Fibroblast of lung (primary cell): ENCODE measurements around the gene PGM3. TPM values are rescaled to one million over a fixed set of nuclear protein-coding genes. Genes with fewer than 3 reads are reported as not detected.

ENCODE experiments used
- DNase-seq, 2 donors: peaks; one replicate each; pipeline versions ENCODE4 v3.0.0 to v3.0.0-alpha.2; 2010; ENCODE audit warnings: low read depth in 2 of 2
- H2AFZ ChIP-seq: 2 replicates; pipeline ENCODE4 v1.5.1; 2012; ENCODE audit warnings: low read length, control low read depth, inconsistent platforms
- H3K27ac ChIP-seq: 2 replicates; pipeline ENCODE4 v1.5.1; 2011; ENCODE audit warnings: low read length, control low read depth; ENCODE audit not compliant: insufficient read depth
- H3K27me3 ChIP-seq: 2 replicates; pipeline ENCODE4 v1.5.1; 2011; ENCODE audit warnings: mild to moderate bottlenecking, low read length; ENCODE audit not compliant: control insufficient read depth, insufficient read depth
- H3K36me3 ChIP-seq: 2 replicates; pipeline ENCODE4 v1.5.1; 2011; ENCODE audit warnings: low read length; ENCODE audit not compliant: control insufficient read depth, insufficient read depth
- H3K4me1 ChIP-seq: 2 replicates; pipeline ENCODE4 v1.5.1; 2011; ENCODE audit warnings: low read length; ENCODE audit not compliant: control insufficient read depth, insufficient read depth; ENCODE audit errors: extremely low read depth
- H3K4me2 ChIP-seq: 2 replicates; pipeline ENCODE4 v1.5.1; 2011; ENCODE audit warnings: low read length, control low read depth; ENCODE audit not compliant: insufficient read depth; ENCODE audit errors: extremely low read depth
- H3K4me3 ChIP-seq, 4 experiments: fragments of 200-600 bp in 1 of 4; sonication (generic) in 1 of 4; replicated peaks in 1 of 4; 2 replicates each; pipeline ENCODE4 v1.5.1; 2011 to 2016; ENCODE audit warnings: low read length in 4 of 4, low read depth in 3 of 4, mild to moderate bottlenecking in 3 of 4, control low read depth in 2 of 4, inconsistent platforms in 1 of 4, mixed read lengths in 1 of 4; ENCODE audit not compliant: insufficient read depth in 1 of 4; ENCODE audit errors: control extremely low read depth in 1 of 4
- H3K79me2 ChIP-seq: 2 replicates; pipeline ENCODE4 v1.5.1; 2012; ENCODE audit warnings: mild to moderate bottlenecking, low read length, inconsistent platforms; ENCODE audit not compliant: control insufficient read depth, insufficient read depth
- H3K9ac ChIP-seq: 2 replicates; pipeline ENCODE4 v1.5.1; 2011; ENCODE audit warnings: mild to moderate bottlenecking, low read length, control low read depth; ENCODE audit not compliant: insufficient read depth
- H3K9me3 ChIP-seq: 2 replicates; pipeline ENCODE4 v1.5.1; 2012; ENCODE audit warnings: low read depth, low read length; ENCODE audit not compliant: control insufficient read depth, insufficient read depth
- H4K20me1 ChIP-seq: 2 replicates; pipeline ENCODE4 v1.5.1; 2011; ENCODE audit warnings: low read length; ENCODE audit not compliant: control insufficient read depth, insufficient read depth; ENCODE audit errors: extremely low read depth
- EZH2 ChIP-seq: IDR thresholded peaks from 2 replicates; pipeline ENCODE4 v1.5.1; 2012; ENCODE audit warnings: low read length, control low read depth, mild to moderate bottlenecking; ENCODE audit errors: missing control alignments
- polyA plus RNA-seq, 2 donors: library from polyadenylated mRNA; depleted of rRNA in 1 of 2; stranded (reverse) in 1 of 2; unstranded in 1 of 2; fragments of >200 nt; gene quantifications; 2 replicates each; pipeline ENCODE4 v1.2.1, GENCODE V29; 2011 to 2012; ENCODE audit warnings: missing spikeins in 1 of 2
- total RNA-seq: library from RNA; depleted of rRNA; stranded (reverse); fragments of >200 nt; gene quantifications from 2 replicates; pipeline ENCODE4 v1.2.1, GENCODE V29; 2014
- TF ChIP-seq, protein P1 (sequence below), 2 donors: IDR thresholded peaks in 1 of 2; conservative IDR thresholded peaks in 1 of 2; 1 replicate in 1 of 2; 2 replicates in 1 of 2; pipeline ENCODE4 v1.5.1; 2011 to 2012; ENCODE audit warnings: low read length in 2 of 2, control low read depth in 1 of 2, inconsistent platforms in 1 of 2, low read depth in 1 of 2, mild to moderate bottlenecking in 1 of 2

PGM3 gene
- total and polyA plus RNA-seq, 2 donors (not counting 1 experiment from before 2014, with no cell fraction given) = 69.2 to 107 TPM

DNA sequence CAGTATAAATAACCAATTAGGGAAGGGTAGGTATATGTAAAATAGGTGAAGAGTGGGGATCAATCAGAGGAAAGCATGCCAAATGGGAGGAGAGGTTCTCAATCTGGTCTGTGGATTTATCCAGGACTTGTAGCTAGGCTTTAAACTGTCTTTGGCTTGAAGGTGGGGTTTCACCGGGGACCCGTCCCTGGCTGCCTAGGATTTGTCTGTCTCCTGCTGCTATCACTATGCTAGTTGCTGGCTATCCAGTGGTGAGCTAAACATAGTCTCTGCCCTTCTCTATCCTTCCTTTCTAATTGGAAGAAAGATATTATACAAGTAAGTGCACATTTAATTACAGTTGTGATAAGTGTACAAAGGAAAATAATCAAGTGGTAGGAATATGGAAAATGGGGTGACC lies 66.8 kb downstream of the PGM3 start:
- Histone ChIP-seq H3K27me3 (no peaks in the 10 kb centered on the region), H3K4me2 (no peak overlapping the region), H3K27ac (no peak overlapping the region), H3K36me3 (no peaks in the 10 kb centered on the region), H3K9ac (no peak overlapping the region), H3K4me3 (no peak overlapping the region), H3K79me2 (no peaks in the 10 kb centered on the region), H2AFZ (no peak overlapping the region), H3K4me1 (peaks cover 2% of the 10 kb centered on the region), H4K20me1 (no peaks in the 10 kb centered on the region), H3K9me3 (no peaks in the 10 kb centered on the region)
- DNase-seq = no peak
- TF ChIP-seq EZH2 = no peak
- TF ChIP-seq, protein P1, sequence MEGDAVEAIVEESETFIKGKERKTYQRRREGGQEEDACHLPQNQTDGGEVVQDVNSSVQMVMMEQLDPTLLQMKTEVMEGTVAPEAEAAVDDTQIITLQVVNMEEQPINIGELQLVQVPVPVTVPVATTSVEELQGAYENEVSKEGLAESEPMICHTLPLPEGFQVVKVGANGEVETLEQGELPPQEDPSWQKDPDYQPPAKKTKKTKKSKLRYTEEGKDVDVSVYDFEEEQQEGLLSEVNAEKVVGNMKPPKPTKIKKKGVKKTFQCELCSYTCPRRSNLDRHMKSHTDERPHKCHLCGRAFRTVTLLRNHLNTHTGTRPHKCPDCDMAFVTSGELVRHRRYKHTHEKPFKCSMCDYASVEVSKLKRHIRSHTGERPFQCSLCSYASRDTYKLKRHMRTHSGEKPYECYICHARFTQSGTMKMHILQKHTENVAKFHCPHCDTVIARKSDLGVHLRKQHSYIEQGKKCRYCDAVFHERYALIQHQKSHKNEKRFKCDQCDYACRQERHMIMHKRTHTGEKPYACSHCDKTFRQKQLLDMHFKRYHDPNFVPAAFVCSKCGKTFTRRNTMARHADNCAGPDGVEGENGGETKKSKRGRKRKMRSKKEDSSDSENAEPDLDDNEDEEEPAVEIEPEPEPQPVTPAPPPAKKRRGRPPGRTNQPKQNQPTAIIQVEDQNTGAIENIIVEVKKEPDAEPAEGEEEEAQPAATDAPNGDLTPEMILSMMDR (conservative IDR thresholded peaks at IDR 0.05 in 1 of 2, IDR thresholded peaks at IDR 0.05 in 1 of 2; ENCODE audit: low read depth in 1 of 2, low read length in 2 of 2) = no peak

DNA sequence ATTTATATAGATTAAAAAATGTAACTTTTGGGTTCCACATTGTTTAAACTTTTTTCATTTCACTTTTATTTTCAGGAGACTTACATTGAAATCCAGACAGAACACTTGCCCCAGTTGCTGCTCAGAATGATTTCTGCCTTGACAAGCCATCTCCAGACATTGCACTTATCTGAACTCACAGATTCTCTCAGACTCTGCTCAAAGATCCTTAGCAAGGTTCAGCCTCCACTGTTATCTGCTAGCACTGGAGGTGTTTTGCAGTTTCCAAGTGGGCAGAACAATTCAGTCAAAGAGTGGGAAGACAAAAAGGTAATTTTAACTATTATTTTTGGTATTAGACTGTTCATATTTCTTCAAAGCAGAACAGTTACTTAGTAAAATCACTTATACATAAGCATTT lies 67.6 kb downstream of the PGM3 start:
- Histone ChIP-seq H3K27me3 (no peaks in the 10 kb centered on the region), H3K4me3 (no peak overlapping the region), H3K36me3 (no peaks in the 10 kb centered on the region), H3K27ac (no peak overlapping the region), H3K9me3 (no peaks in the 10 kb centered on the region), H3K4me2 (no peak overlapping the region), H3K79me2 (no peaks in the 10 kb centered on the region), H3K9ac (no peak overlapping the region), H4K20me1 (no peaks in the 10 kb centered on the region), H2AFZ (no peak overlapping the region), H3K4me1 (peaks cover 2% of the 10 kb centered on the region)
- no peak for DNase-seq
- no peak for TF ChIP-seq EZH2
- TF ChIP-seq, protein P1 (conservative IDR thresholded peaks at IDR 0.05 in 1 of 2, IDR thresholded peaks at IDR 0.05 in 1 of 2; ENCODE audit: low read depth in 1 of 2, low read length in 2 of 2) = no peak

GRCh38 chr6:83124553-83124952 lies 68.5 kb downstream of the PGM3 start:
- no peak for TF ChIP-seq EZH2
- TF ChIP-seq, protein P1 (conservative IDR thresholded peaks at IDR 0.05 in 1 of 2, IDR thresholded peaks at IDR 0.05 in 1 of 2; ENCODE audit: low read depth in 1 of 2, low read length in 2 of 2) = no peak
- Histone ChIP-seq H3K27ac (no peak overlapping the region), H3K4me1 (peaks cover 2% of the 10 kb centered on the region), H4K20me1 (no peaks in the 10 kb centered on the region), H3K4me3 (no peak overlapping the region), H3K36me3 (no peaks in the 10 kb centered on the region), H3K9me3 (no peaks in the 10 kb centered on the region), H3K79me2 (no peaks in the 10 kb centered on the region), H3K27me3 (no peaks in the 10 kb centered on the region), H3K9ac (no peak overlapping the region), H2AFZ (no peak overlapping the region), H3K4me2 (no peak overlapping the region)
- no peak for DNase-seq
